ENCODE results near the gene KRT12. TPM values are rescaled to one million over a fixed set of nuclear protein-coding genes. Genes with fewer than 3 reads are reported as not detected.

The KRT12 gene
- polyA plus RNA-seq, 1 of the 3 experiments (the other 2 are of a cell fraction) = not detected

DNA sequence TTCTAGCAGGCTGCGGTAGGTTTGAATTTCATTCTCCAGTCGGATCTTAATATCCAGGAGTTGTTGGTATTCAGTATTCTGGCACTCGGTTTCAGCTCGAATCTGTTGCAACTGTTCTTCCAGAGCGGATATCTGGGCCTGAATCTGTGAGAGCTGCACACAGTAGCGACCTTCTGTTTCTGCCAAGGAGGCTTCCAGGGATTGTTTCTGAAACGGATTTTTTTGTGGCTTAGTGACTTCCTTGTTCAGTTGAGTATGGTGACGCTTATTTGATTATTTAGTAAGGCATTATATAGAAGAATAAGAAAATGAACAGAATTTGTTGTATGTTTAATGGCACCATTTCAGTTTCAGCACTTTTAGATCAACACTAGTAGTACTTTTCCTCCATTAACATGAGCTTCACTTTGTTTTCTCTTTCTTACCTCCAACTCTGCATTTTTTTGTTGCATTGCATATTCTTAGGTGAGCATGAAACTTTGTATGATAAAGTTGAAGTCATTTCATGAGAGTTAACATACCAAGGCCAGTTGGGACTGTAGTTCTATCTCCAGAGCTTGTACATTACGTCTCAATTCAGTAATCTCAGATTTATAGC is 47.4 kb downstream of the KRT12 start:
- H4K20me1 ChIP-seq (ENCODE audit: insufficient read depth) = no peaks in the 10 kb centered on the region
- peak overlapping the region; percentile 67 for H3K4me2 ChIP-seq
- ChIA-PET CTCF (interaction anchor here (1.3 to 1.8 kb wide), 3 partner anchors 10 to 843 kb away, joined by 3 to 8 read pairs (median 5); no protein-coding TSS in a partner anchor), POLR2A (interaction anchor here (0.8 kb wide), 1 partner anchor 869 kb away, joined by 3 read pairs; the partner anchor contains the start of gene EIF1)
- no peaks in the 10 kb centered on the region for H3K27me3 ChIP-seq (ENCODE audit: insufficient read depth)
- no peaks in the 10 kb centered on the region; the same call in none of the 2 replicates for H3K79me2 ChIP-seq (ENCODE audit: insufficient read depth)
- WGBS (ENCODE audit: low lambda C conversion rate) = 33% methylated on average over 9 of the region's 9 CpGs
- DNase-seq = peak; percentile 19
- peak overlapping the region in 1 of 2 experiments; percentile 81; a peak in 2 of 4 replicates for H3K27ac ChIP-seq (ENCODE audit: low read depth in 2 of 2, low read length in 1 of 2)
- peak overlapping the region; percentile 67 to 81 for H3K4me3 ChIP-seq (ENCODE audit: low read depth in 2 of 2, low read length in 1 of 2)
- H3F3A ChIP-seq (replicated peaks; ENCODE audit: insufficient read depth) = peaks cover 35% of the 10 kb centered on the region
- no peaks in the 10 kb centered on the region for H3K9me2 ChIP-seq
- H3K36me3 ChIP-seq (replicated peaks in 1 of 2; ENCODE audit: control insufficient read depth in 1 of 2, insufficient read depth in 2 of 2, low read length in 1 of 2) = peaks cover 12 to 15% of the 10 kb centered on the region in 2 experiments
- H3K9me3 ChIP-seq = no peaks in the 10 kb centered on the region
- no peaks in the 10 kb centered on the region; a peak in 1 of 4 replicates for H3K4me1 ChIP-seq (ENCODE audit: control insufficient read depth in 1 of 2, insufficient read depth in 2 of 2, low read depth in 1 of 2, low read length in 1 of 2)
- no peak for TF ChIP-seq TEAD4 (IDR thresholded peaks at IDR 0.05; ENCODE audit: borderline replicate concordance, insufficient read depth)
- no peak for TF ChIP-seq MXI1 (IDR thresholded peaks at IDR 0.05; ENCODE audit: low read depth, low read length)
- TF ChIP-seq POLR2AphosphoS5 (IDR thresholded peaks at IDR 0.05; ENCODE audit: low read depth, low read length) = 0 out of 2 replicates have a peak, but pooled peaks have one; percentile 2
- no peak overlapping the region for H3K9ac ChIP-seq
- peak overlapping the region; percentile 99 for H2AFZ ChIP-seq (ENCODE audit: low read depth)

DNA sequence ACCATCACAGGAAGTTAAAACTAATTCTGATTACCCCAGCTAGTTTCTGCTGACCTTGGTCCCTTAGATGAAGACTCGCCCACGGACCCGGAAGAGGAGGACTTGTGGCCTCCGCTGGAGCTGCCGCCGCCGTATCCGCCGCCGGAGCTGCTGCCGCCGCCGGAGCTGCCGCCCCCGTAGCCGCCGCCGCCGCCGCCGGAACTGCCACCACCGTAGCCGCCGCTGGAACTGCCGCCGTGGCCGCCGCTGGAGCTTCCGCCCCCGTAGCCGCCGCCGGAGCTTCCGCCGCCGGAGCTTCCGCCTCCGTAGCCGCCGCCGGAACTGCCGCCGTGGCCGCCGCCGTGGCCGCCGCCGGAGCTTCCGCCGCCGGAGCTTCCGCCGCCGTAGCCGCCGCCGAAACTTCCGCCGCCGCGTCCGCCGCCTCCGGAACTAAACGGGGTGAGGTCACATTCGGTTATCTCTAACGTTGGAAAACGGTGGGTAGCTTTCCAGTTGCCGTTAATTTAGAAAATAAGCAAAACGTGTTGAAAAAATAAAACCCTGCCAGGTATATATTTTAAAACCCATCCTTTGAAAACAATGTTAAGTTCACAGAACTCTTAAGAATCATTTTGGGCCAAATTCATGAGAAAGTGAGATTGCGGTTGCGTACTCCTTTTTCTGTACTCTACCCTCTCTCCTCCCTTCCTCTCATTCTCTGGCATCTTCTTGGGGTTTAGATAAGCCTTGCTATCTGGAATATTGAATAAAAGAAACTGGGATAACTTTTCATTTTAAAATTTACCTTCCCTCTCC is 48.1 kb downstream of the KRT12 start:
- CTCF ChIA-PET = interaction anchor here (0.7 to 2.0 kb wide), 8 partner anchors 9 to 844 kb away, joined by 3 to 9 read pairs (median 3); no protein-coding TSS in a partner anchor
- H3K79me2 ChIP-seq (ENCODE audit: insufficient read depth) = no peaks in the 10 kb centered on the region; the same call in none of the 2 replicates
- TF ChIP-seq CHD2 (IDR thresholded peaks at IDR 0.05; ENCODE audit: low read length, partially characterized antibody) = no peak
- TF ChIP-seq RXRA (IDR thresholded peaks at IDR 0.05; ENCODE audit: borderline replicate concordance, low read depth) = no peak
- TF ChIP-seq, protein P1, sequence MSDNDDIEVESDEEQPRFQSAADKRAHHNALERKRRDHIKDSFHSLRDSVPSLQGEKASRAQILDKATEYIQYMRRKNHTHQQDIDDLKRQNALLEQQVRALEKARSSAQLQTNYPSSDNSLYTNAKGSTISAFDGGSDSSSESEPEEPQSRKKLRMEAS (IDR thresholded peaks at IDR 0.05; ENCODE audit: low read depth) = no peak
- no peak for TF ChIP-seq YY1 (IDR thresholded peaks at IDR 0.05; ENCODE audit: low read depth)
- no peak for TF ChIP-seq TCF12 (IDR thresholded peaks at IDR 0.05)
- no peak for TF ChIP-seq JUND (IDR thresholded peaks at IDR 0.05)
- peak; percentile 60 for TF ChIP-seq ELF1 (IDR thresholded peaks at IDR 0.05)
- no peak for TF ChIP-seq FOXJ3 (CRISPR knock-in tag; IDR thresholded peaks at IDR 0.05)
- TF ChIP-seq RAD21 (IDR thresholded peaks at IDR 0.05; ENCODE audit: low read length) = no peak
- TF ChIP-seq, protein P2, sequence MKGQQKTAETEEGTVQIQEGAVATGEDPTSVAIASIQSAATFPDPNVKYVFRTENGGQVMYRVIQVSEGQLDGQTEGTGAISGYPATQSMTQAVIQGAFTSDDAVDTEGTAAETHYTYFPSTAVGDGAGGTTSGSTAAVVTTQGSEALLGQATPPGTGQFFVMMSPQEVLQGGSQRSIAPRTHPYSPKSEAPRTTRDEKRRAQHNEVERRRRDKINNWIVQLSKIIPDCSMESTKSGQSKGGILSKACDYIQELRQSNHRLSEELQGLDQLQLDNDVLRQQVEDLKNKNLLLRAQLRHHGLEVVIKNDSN (IDR thresholded peaks at IDR 0.05; ENCODE audit: borderline replicate concordance, low read depth) = no peak
- TF ChIP-seq MEF2A (IDR thresholded peaks at IDR 0.05; ENCODE audit: borderline replicate concordance, low read depth) = no peak
- TF ChIP-seq RCOR1 (IDR thresholded peaks at IDR 0.05; ENCODE audit: low read length) = no peak
- TF ChIP-seq NFIC (IDR thresholded peaks at IDR 0.05; ENCODE audit: borderline replicate concordance) = no peak
- TF ChIP-seq GATA2 (CRISPR knock-in tag; IDR thresholded peaks at IDR 0.05) = no peak
- peak in 1 of 2 experiments; percentile 84; a peak in 1 of 4 replicates for TF ChIP-seq EP300 (IDR thresholded peaks at IDR 0.05; ENCODE audit: borderline replicate concordance in 1 of 2, low read depth in 1 of 2, low read length in 1 of 2)
- TF ChIP-seq FOXM1 (IDR thresholded peaks at IDR 0.05; ENCODE audit: low read depth) = no peak
- TF ChIP-seq, protein P3, sequence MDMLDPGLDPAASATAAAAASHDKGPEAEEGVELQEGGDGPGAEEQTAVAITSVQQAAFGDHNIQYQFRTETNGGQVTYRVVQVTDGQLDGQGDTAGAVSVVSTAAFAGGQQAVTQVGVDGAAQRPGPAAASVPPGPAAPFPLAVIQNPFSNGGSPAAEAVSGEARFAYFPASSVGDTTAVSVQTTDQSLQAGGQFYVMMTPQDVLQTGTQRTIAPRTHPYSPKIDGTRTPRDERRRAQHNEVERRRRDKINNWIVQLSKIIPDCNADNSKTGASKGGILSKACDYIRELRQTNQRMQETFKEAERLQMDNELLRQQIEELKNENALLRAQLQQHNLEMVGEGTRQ (IDR thresholded peaks at IDR 0.05; ENCODE audit: borderline replicate concordance, low read depth, low read length) = no peak
- TF ChIP-seq EZH2phosphoT487 (IDR thresholded peaks at IDR 0.05; ENCODE audit: borderline replicate concordance, low read depth) = no peak
- TF ChIP-seq POLR2AphosphoS5 (IDR thresholded peaks at IDR 0.05; ENCODE audit: low read depth, low read length) = 0 out of 2 replicates have a peak, but pooled peaks have one; percentile 31
- no peak for TF ChIP-seq RFX5 (IDR thresholded peaks at IDR 0.05; ENCODE audit: low read length)
- TF ChIP-seq GABPA (IDR thresholded peaks at IDR 0.05; ENCODE audit: low read depth) = peak; percentile 89
- no peak for TF ChIP-seq NRF1 (IDR thresholded peaks at IDR 0.05; ENCODE audit: low read depth, low read length)
- no peak for TF ChIP-seq FOSL2 (IDR thresholded peaks at IDR 0.05; ENCODE audit: borderline replicate concordance, low read depth)

More for the DNA sequence above, 48.1 kb downstream of the KRT12 start:
- H4K20me1 ChIP-seq (ENCODE audit: insufficient read depth) = no peaks in the 10 kb centered on the region
- POLR2A ChIA-PET = interaction anchor here (0.6 to 1.2 kb wide), 4 partner anchors 126 to 870 kb away, joined by 3 to 4 read pairs (median 3); partner anchors contain the start of gene EIF1
- peaks cover 12 to 15% of the 10 kb centered on the region in 2 experiments for H3K36me3 ChIP-seq (replicated peaks in 1 of 2; ENCODE audit: control insufficient read depth in 1 of 2, insufficient read depth in 2 of 2, low read length in 1 of 2)
- peak overlapping the region; percentile 99 for H2AFZ ChIP-seq (ENCODE audit: low read depth)
- DNase-seq = peak; percentile 86
- peaks cover 35% of the 10 kb centered on the region for H3F3A ChIP-seq (replicated peaks; ENCODE audit: insufficient read depth)
- 13% methylated on average over 12 of the region's 73 CpGs for WGBS (ENCODE audit: low lambda C conversion rate)
- no peaks in the 10 kb centered on the region for H3K9me3 ChIP-seq
- H3K4me3 ChIP-seq (ENCODE audit: low read depth in 2 of 2, low read length in 1 of 2) = peak overlapping the region; percentile 67 to 81
- H3K4me1 ChIP-seq (ENCODE audit: control insufficient read depth in 1 of 2, insufficient read depth in 2 of 2, low read depth in 1 of 2, low read length in 1 of 2) = no peaks in the 10 kb centered on the region; a peak in 1 of 4 replicates
- peak overlapping the region; percentile 68 for H3K4me2 ChIP-seq
- H3K27ac ChIP-seq (ENCODE audit: low read depth in 2 of 2, low read length in 1 of 2) = peak overlapping the region; percentile 79 to 81
- no peaks in the 10 kb centered on the region for H3K9me2 ChIP-seq
- no peaks in the 10 kb centered on the region for H3K27me3 ChIP-seq (ENCODE audit: insufficient read depth)
- H3K9ac ChIP-seq = peak overlapping the region; percentile 66

Measured in SK-N-SH (cell line).